ENCODE data around the gene KLHL5. TPM values are rescaled to one million over a fixed set of nuclear protein-coding genes. Genes with fewer than 3 reads are reported as not detected.
"Not testable (repeated sequence)": the region's sequence is repeated elsewhere in the genome, so short reads cannot be mapped to it uniquely, and the experiment has no call there.

The KLHL5 gene
- total RNA-seq, 2 donors from 2014 or later: 25.1 to 41.1 TPM

GRCh38 chr4:39134683-39135306, 72.8 kb downstream of the KLHL5 start:
- Mint-ChIP-seq H3K4me1 (no peaks in the 10 kb centered on the region), H3K36me3 (ENCODE audit: low read depth) (peaks cover 2% of the 10 kb centered on the region), H3K27me3 (ENCODE audit: insufficient read depth) (no peaks in the 10 kb centered on the region), H3K27ac (no peak overlapping the region), H3K4me3 (no peak overlapping the region), H3K9me3 (peaks cover 8% of the 10 kb centered on the region)
- Histone ChIP-seq H3K36me3 (ENCODE audit: control insufficient read depth, insufficient read depth, low read length) (no peaks in the 10 kb centered on the region), H3K4me1 (ENCODE audit: control insufficient read depth, insufficient read depth, low read length) (no peaks in the 10 kb centered on the region), H3K27ac (ENCODE audit: low read depth, low read length) (no peak overlapping the region), H3K9me3 (ENCODE audit: control insufficient read depth, low read length) (peaks cover 2% of the 10 kb centered on the region), H3K9ac (ENCODE audit: extremely low read depth, low read length, poor library complexity, severe bottlenecking) (no peak overlapping the region), H3K4me3 (ENCODE audit: low read length) (no peak overlapping the region), H3K27me3 (ENCODE audit: control insufficient read depth, insufficient read depth, low read length, poor library complexity, severe bottlenecking) (no peaks in the 10 kb centered on the region)
- no peak for DNase-seq
- no peak for TF ChIP-seq CTCF (conservative IDR thresholded peaks at IDR 0.05)
- 93% methylated on average over 2 of the region's 2 CpGs; no CpG with 5 or more reads in 1 of the 2 experiments for WGBS, 2 experiments (ENCODE audit: insufficient coverage in 1 of 2, insufficient read length in 1 of 2)

- H3K27me3 ChIP-seq (ENCODE audit: control insufficient read depth, insufficient read depth, low read length, poor library complexity, severe bottlenecking); H3K9ac ChIP-seq (ENCODE audit: extremely low read depth, low read length, poor library complexity, severe bottlenecking); H3K27ac ChIP-seq (ENCODE audit: low read depth, low read length); H3K36me3 Mint-ChIP-seq (ENCODE audit: low read depth); H3K9me3 ChIP-seq (ENCODE audit: control insufficient read depth, low read length); DNase-seq; H3K4me1 ChIP-seq (ENCODE audit: control insufficient read depth, insufficient read depth, low read length); H3K4me1 Mint-ChIP-seq; H3K9me3 Mint-ChIP-seq; H3K4me3 ChIP-seq (ENCODE audit: low read length); H3K27ac Mint-ChIP-seq; H3K4me3 Mint-ChIP-seq; H3K36me3 ChIP-seq (ENCODE audit: control insufficient read depth, insufficient read depth, low read length); H3K27me3 Mint-ChIP-seq (ENCODE audit: insufficient read depth): not testable (repeated sequence)
- 96 to 100% methylated on average over 1 to 3 of the region's 3 CpGs for WGBS, 2 experiments (ENCODE audit: insufficient coverage in 1 of 2, insufficient read length in 1 of 2)
Observed at GRCh38 chr4:39138227-39138626, 76.2 kb downstream of the KLHL5 start.

GRCh38 chr4:39146211-39146610, 84.2 kb downstream of the KLHL5 start:
- H3K4me1 ChIP-seq (ENCODE audit: control insufficient read depth, insufficient read depth, low read length): no peaks in the 10 kb centered on the region
- H3K27ac ChIP-seq (ENCODE audit: low read depth, low read length): no peak overlapping the region
- TF ChIP-seq CTCF (conservative IDR thresholded peaks at IDR 0.05): no peak
- H3K36me3 ChIP-seq (ENCODE audit: control insufficient read depth, insufficient read depth, low read length): no peaks in the 10 kb centered on the region
- H3K27ac Mint-ChIP-seq: no peak overlapping the region
- H3K27me3 ChIP-seq (ENCODE audit: control insufficient read depth, insufficient read depth, low read length, poor library complexity, severe bottlenecking): no peaks in the 10 kb centered on the region
- no peak overlapping the region for H3K4me3 ChIP-seq (ENCODE audit: low read length)
- 91% methylated on average over 1 of the region's 1 CpG; no CpG with 5 or more reads in 1 of the 2 experiments for WGBS, 2 experiments (ENCODE audit: insufficient coverage in 1 of 2, insufficient read length in 1 of 2)
- H3K4me1 Mint-ChIP-seq: no peaks in the 10 kb centered on the region
- no peak overlapping the region for H3K9ac ChIP-seq (ENCODE audit: extremely low read depth, low read length, poor library complexity, severe bottlenecking)
- H3K9me3 ChIP-seq (ENCODE audit: control insufficient read depth, low read length): no peaks in the 10 kb centered on the region
- no peak overlapping the region for H3K4me3 Mint-ChIP-seq
- H3K9me3 Mint-ChIP-seq: no peaks in the 10 kb centered on the region
- H3K27me3 Mint-ChIP-seq (ENCODE audit: insufficient read depth): no peaks in the 10 kb centered on the region
- no peak for DNase-seq
- H3K36me3 Mint-ChIP-seq (ENCODE audit: low read depth): no peaks in the 10 kb centered on the region

- no peak overlapping the region for H3K27ac Mint-ChIP-seq
- H3K36me3 ChIP-seq (ENCODE audit: control insufficient read depth, insufficient read depth, low read length): no peaks in the 10 kb centered on the region
- 97% methylated on average over 4 of the region's 4 CpGs; no CpG with 5 or more reads in 1 of the 2 experiments for WGBS, 2 experiments (ENCODE audit: insufficient coverage in 1 of 2, insufficient read length in 1 of 2)
- no peak for DNase-seq
- no peaks in the 10 kb centered on the region for H3K9me3 Mint-ChIP-seq
- H3K4me3 Mint-ChIP-seq: no peak overlapping the region
- H3K27ac ChIP-seq (ENCODE audit: low read depth, low read length): no peak overlapping the region
- no peak overlapping the region for H3K9ac ChIP-seq (ENCODE audit: extremely low read depth, low read length, poor library complexity, severe bottlenecking)
- TF ChIP-seq CTCF (conservative IDR thresholded peaks at IDR 0.05): no peak
- no peaks in the 10 kb centered on the region for H3K27me3 ChIP-seq (ENCODE audit: control insufficient read depth, insufficient read depth, low read length, poor library complexity, severe bottlenecking)
- H3K36me3 Mint-ChIP-seq (ENCODE audit: low read depth): no peaks in the 10 kb centered on the region
- no peaks in the 10 kb centered on the region for H3K9me3 ChIP-seq (ENCODE audit: control insufficient read depth, low read length)
- no peaks in the 10 kb centered on the region for H3K4me1 Mint-ChIP-seq
- H3K4me3 ChIP-seq (ENCODE audit: low read length): no peak overlapping the region
- H3K4me1 ChIP-seq (ENCODE audit: control insufficient read depth, insufficient read depth, low read length): no peaks in the 10 kb centered on the region
- H3K27me3 Mint-ChIP-seq (ENCODE audit: insufficient read depth): no peaks in the 10 kb centered on the region
Observed at GRCh38 chr4:39154009-39154408, 92.0 kb downstream of the KLHL5 start.
